ENCODE data around the gene TMEM35B.

DNA sequence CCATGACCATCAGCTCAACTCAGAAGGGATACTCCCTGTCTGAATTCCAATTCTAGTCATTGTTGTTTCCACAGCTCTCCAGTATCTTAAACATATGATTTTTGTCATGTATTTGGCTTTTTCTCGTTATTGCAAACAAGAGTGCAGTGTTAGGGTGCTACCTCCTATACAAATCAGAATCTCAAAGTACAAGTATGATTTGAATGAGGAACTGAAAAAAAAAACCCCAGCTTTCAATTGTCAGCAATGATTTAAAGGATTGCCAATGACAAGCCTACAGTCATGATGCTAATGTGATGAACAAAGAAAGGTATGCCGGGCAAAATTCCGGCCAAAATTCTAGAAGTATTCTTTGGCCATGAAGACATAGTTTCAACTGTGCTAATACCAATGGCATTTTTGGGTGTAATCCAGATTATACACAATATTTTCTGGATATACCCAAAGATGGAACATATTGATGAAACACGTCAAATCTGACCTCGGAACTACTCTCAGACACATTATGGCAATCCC, 14.9 kb downstream of the TMEM35B start:
- TF ChIP-seq, protein P1, sequence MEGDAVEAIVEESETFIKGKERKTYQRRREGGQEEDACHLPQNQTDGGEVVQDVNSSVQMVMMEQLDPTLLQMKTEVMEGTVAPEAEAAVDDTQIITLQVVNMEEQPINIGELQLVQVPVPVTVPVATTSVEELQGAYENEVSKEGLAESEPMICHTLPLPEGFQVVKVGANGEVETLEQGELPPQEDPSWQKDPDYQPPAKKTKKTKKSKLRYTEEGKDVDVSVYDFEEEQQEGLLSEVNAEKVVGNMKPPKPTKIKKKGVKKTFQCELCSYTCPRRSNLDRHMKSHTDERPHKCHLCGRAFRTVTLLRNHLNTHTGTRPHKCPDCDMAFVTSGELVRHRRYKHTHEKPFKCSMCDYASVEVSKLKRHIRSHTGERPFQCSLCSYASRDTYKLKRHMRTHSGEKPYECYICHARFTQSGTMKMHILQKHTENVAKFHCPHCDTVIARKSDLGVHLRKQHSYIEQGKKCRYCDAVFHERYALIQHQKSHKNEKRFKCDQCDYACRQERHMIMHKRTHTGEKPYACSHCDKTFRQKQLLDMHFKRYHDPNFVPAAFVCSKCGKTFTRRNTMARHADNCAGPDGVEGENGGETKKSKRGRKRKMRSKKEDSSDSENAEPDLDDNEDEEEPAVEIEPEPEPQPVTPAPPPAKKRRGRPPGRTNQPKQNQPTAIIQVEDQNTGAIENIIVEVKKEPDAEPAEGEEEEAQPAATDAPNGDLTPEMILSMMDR (IDR thresholded peaks at IDR 0.05), result no peak
- TF ChIP-seq HMGA2 (CRISPR knock-in tag; IDR thresholded peaks at IDR 0.05), result no peak
- TF ChIP-seq, protein P2, sequence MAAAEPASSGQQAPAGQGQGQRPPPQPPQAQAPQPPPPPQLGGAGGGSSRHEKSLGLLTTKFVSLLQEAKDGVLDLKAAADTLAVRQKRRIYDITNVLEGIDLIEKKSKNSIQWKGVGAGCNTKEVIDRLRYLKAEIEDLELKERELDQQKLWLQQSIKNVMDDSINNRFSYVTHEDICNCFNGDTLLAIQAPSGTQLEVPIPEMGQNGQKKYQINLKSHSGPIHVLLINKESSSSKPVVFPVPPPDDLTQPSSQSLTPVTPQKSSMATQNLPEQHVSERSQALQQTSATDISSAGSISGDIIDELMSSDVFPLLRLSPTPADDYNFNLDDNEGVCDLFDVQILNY (CRISPR knock-in tag; IDR thresholded peaks at IDR 0.05), result no peak
- TF ChIP-seq SMAD3 (CRISPR knock-in tag; IDR thresholded peaks at IDR 0.05; ENCODE audit: borderline replicate concordance), result no peak
- TF ChIP-seq, protein P3, sequence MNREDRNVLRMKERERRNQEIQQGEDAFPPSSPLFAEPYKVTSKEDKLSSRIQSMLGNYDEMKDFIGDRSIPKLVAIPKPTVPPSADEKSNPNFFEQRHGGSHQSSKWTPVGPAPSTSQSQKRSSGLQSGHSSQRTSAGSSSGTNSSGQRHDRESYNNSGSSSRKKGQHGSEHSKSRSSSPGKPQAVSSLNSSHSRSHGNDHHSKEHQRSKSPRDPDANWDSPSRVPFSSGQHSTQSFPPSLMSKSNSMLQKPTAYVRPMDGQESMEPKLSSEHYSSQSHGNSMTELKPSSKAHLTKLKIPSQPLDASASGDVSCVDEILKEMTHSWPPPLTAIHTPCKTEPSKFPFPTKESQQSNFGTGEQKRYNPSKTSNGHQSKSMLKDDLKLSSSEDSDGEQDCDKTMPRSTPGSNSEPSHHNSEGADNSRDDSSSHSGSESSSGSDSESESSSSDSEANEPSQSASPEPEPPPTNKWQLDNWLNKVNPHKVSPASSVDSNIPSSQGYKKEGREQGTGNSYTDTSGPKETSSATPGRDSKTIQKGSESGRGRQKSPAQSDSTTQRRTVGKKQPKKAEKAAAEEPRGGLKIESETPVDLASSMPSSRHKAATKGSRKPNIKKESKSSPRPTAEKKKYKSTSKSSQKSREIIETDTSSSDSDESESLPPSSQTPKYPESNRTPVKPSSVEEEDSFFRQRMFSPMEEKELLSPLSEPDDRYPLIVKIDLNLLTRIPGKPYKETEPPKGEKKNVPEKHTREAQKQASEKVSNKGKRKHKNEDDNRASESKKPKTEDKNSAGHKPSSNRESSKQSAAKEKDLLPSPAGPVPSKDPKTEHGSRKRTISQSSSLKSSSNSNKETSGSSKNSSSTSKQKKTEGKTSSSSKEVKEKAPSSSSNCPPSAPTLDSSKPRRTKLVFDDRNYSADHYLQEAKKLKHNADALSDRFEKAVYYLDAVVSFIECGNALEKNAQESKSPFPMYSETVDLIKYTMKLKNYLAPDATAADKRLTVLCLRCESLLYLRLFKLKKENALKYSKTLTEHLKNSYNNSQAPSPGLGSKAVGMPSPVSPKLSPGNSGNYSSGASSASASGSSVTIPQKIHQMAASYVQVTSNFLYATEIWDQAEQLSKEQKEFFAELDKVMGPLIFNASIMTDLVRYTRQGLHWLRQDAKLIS (CRISPR knock-in tag; IDR thresholded peaks at IDR 0.05; ENCODE audit: borderline replicate concordance), result no peak
- no peak for TF ChIP-seq RELA (CRISPR knock-in tag; IDR thresholded peaks at IDR 0.05; ENCODE audit: borderline replicate concordance)
- no peak for TF ChIP-seq NFE2L1 (CRISPR knock-in tag; IDR thresholded peaks at IDR 0.05)
- TF ChIP-seq, protein P4, sequence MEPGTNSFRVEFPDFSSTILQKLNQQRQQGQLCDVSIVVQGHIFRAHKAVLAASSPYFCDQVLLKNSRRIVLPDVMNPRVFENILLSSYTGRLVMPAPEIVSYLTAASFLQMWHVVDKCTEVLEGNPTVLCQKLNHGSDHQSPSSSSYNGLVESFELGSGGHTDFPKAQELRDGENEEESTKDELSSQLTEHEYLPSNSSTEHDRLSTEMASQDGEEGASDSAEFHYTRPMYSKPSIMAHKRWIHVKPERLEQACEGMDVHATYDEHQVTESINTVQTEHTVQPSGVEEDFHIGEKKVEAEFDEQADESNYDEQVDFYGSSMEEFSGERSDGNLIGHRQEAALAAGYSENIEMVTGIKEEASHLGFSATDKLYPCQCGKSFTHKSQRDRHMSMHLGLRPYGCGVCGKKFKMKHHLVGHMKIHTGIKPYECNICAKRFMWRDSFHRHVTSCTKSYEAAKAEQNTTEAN (CRISPR knock-in tag; IDR thresholded peaks at IDR 0.05), result no peak
- TF ChIP-seq, protein P5, sequence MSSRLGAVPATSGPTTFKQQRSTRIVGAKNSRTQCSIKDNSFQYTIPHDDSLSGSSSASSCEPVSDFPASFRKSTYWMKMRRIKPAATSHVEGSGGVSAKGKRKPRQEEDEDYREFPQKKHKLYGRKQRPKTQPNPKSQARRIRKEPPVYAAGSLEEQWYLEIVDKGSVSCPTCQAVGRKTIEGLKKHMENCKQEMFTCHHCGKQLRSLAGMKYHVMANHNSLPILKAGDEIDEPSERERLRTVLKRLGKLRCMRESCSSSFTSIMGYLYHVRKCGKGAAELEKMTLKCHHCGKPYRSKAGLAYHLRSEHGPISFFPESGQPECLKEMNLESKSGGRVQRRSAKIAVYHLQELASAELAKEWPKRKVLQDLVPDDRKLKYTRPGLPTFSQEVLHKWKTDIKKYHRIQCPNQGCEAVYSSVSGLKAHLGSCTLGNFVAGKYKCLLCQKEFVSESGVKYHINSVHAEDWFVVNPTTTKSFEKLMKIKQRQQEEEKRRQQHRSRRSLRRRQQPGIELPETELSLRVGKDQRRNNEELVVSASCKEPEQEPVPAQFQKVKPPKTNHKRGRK (CRISPR knock-in tag; IDR thresholded peaks at IDR 0.05; ENCODE audit: borderline replicate concordance), result no peak
